Vagina (tissue), 2 donors: ENCODE results near the gene SLC40A1.

Experiments used
- POLR2AphosphoS5 ChIP-seq, 2 donors: sonication (generic); formaldehyde crosslinking; IDR thresholded peaks; one replicate each; pipeline ENCODE4 v1.9.0; 2017; ENCODE audit warnings: antibody characterized with exemption in 2 of 2, mild to moderate bottlenecking in 2 of 2, low read depth in 1 of 2; ENCODE audit not compliant: insufficient read depth in 1 of 2
- TF ChIP-seq, protein P1 (sequence below), 3 experiments: fragments of 450-650 bp in 2 of 3; fragments of 200-600 bp in 1 of 3; sonication (generic) in 1 of 3; IDR thresholded peaks; one replicate each; pipeline ENCODE4 v1.5.1; 2017 to 2019; ENCODE audit warnings: antibody characterized with exemption in 3 of 3, mild to moderate bottlenecking in 2 of 3, moderate library complexity in 2 of 3

DNA sequence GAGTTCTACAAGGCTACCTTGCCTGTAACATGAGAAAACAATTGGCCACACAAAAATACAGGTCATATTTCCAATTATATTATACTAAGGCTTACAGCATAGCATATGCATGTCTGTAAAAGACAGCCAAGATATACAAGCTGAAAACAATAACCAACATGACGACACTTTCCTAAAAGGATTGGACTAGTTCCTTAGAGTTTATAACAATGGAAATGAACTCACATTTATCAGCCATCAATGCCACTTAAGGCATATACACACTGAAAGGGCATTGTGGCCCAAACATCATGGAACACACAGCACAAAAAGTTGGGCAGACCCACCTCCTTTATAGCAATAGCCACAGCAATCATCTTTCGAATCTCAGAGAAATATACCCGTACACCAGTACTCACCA, 52.0 kb downstream of the SLC40A1 start:
- no peak for TF ChIP-seq POLR2AphosphoS5 (IDR thresholded peaks at IDR 0.05; ENCODE audit: insufficient read depth in 1 of 2, low read depth in 1 of 2)
- TF ChIP-seq, protein P1, sequence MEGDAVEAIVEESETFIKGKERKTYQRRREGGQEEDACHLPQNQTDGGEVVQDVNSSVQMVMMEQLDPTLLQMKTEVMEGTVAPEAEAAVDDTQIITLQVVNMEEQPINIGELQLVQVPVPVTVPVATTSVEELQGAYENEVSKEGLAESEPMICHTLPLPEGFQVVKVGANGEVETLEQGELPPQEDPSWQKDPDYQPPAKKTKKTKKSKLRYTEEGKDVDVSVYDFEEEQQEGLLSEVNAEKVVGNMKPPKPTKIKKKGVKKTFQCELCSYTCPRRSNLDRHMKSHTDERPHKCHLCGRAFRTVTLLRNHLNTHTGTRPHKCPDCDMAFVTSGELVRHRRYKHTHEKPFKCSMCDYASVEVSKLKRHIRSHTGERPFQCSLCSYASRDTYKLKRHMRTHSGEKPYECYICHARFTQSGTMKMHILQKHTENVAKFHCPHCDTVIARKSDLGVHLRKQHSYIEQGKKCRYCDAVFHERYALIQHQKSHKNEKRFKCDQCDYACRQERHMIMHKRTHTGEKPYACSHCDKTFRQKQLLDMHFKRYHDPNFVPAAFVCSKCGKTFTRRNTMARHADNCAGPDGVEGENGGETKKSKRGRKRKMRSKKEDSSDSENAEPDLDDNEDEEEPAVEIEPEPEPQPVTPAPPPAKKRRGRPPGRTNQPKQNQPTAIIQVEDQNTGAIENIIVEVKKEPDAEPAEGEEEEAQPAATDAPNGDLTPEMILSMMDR (IDR thresholded peaks at IDR 0.05): no peak
